ENCODE results near the gene ZBTB46.

The ZBTB46 gene

DNA sequence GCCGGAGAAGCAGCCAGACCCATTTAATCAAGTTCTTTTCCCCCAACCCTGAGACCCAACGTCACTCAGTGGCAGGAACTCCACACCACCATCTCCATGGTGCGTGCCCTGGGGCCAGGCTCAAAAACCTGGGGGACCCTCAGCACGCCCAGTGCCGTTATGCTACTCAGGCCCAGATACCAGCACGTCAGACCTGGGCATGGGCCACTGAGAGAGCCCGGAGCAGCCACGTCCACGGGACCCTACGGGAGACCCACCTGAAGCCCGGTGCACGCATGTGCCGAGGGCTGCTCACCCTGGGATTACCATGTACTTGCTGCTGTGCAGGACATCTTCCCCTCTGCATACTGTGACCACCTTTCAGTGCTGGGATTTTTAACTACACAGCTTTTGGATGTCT, 77.7 kb downstream of the ZBTB46 start:
- no peak overlapping the region for H3K4me2 ChIP-seq (ENCODE audit: low read depth, low read length, poor library complexity, severe bottlenecking)
- no peaks in the 10 kb centered on the region for H3K9me3 ChIP-seq (ENCODE audit: insufficient read depth, low read length)
- H4K20me1 ChIP-seq (ENCODE audit: low read depth, low read length) = no peaks in the 10 kb centered on the region
- H3K27ac ChIP-seq (ENCODE audit: low read depth, low read length) = no peak overlapping the region
- H2AFZ ChIP-seq (ENCODE audit: low read depth, low read length, severe bottlenecking) = no peak overlapping the region
- H3F3A ChIP-seq (ENCODE audit: insufficient read depth) = no peaks in the 10 kb centered on the region
- H3K79me2 ChIP-seq (ENCODE audit: insufficient read depth, low read length) = no peaks in the 10 kb centered on the region
- no peaks in the 10 kb centered on the region for H3K36me3 ChIP-seq (ENCODE audit: low read length)
- H3K9ac ChIP-seq (ENCODE audit: low read length) = no peak overlapping the region
- no peak overlapping the region for H3K4me3 ChIP-seq (ENCODE audit: insufficient read depth, low read length, poor library complexity, severe bottlenecking)
- H3K9me2 ChIP-seq (replicated peaks; ENCODE audit: insufficient read depth, low read length) = no peaks in the 10 kb centered on the region
- TF ChIP-seq EZH2phosphoT487 (conservative IDR thresholded peaks at IDR 0.05; ENCODE audit: low read length) = no peak
- TF ChIP-seq, protein P1, sequence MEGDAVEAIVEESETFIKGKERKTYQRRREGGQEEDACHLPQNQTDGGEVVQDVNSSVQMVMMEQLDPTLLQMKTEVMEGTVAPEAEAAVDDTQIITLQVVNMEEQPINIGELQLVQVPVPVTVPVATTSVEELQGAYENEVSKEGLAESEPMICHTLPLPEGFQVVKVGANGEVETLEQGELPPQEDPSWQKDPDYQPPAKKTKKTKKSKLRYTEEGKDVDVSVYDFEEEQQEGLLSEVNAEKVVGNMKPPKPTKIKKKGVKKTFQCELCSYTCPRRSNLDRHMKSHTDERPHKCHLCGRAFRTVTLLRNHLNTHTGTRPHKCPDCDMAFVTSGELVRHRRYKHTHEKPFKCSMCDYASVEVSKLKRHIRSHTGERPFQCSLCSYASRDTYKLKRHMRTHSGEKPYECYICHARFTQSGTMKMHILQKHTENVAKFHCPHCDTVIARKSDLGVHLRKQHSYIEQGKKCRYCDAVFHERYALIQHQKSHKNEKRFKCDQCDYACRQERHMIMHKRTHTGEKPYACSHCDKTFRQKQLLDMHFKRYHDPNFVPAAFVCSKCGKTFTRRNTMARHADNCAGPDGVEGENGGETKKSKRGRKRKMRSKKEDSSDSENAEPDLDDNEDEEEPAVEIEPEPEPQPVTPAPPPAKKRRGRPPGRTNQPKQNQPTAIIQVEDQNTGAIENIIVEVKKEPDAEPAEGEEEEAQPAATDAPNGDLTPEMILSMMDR (IDR thresholded peaks at IDR 0.05; ENCODE audit: insufficient read depth, low read length, poor library complexity, severe bottlenecking) = no peak
- no peaks in the 10 kb centered on the region for H3K27me3 ChIP-seq (ENCODE audit: low read length)

DNA sequence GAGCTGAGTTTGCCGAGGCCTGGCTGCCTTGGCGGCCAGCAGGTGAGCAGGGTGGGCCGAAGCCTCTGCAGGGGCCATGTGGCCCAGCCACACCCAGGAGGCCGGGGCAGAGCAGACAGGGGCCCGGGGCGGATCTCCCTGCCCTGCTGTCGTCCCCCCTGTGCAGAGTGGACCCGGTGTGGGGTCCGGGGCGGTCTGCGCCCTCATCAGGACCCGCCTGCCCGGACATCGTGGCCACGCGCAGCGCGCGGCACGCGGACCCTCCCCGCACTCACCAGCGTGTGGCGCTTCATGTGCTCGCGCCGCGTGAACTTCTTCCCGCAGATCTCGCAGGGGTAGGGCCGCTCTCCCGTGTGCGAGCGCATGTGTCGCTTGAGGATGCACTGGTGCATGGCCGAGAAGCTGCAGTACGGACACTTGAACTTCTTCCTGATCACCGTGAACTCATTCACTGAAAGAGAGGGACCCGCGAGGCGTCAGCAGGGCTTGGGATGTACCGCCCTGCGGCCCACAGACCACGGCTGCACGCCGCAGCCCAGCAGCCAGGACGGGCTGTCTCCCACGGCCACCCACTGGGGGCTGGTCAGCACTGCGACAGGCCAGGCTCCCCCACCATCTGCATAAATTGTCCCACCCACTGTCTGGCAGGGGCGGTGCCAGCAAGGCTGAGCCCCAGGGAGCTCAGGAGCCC, 78.5 kb downstream of the ZBTB46 start:
- H3K79me2 ChIP-seq (ENCODE audit: insufficient read depth, low read length) = no peaks in the 10 kb centered on the region
- H3K9me2 ChIP-seq (replicated peaks; ENCODE audit: insufficient read depth, low read length) = no peaks in the 10 kb centered on the region

DNA sequence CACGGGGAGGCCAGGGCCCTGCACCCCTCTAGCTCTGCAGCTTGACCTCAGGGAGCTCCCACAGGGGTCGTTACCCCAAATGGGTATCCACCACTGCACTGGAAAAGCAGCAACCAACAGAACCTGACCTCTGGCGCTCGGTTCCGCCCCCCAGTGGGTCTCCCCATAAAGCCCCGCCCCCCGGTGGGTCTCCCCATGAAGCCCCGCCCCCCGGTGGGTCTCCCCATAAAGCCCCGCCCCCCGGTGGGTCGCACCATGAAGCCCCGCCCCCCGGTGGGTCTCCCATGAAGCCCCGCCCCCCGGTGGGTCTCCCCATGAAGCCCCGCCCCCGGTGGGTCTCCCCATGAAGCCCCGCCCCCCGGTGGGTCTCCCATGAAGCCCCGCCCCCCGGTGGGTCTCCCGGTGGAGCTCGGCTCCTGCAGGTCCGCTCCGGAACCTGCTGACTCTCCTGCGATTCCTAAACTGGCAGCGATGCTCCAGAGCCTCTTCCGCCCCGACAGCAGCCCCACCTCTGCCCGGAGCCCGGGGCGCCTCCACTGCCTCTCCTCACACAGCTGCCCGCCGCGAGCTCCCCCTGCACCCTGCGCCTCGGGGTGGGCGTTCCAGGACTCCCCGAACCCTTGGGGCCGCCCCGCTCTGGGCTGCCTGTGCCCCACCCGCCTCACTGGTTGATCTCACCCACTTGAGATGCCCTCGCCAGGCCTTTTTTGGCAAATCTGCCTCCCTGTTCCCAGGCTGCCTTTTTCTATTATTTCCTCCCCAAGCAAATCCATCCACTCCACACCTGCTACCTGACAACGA, 79.4 kb downstream of the ZBTB46 start:
- Histone ChIP-seq H3F3A (ENCODE audit: insufficient read depth) (no peaks in the 10 kb centered on the region), H2AFZ (ENCODE audit: low read depth, low read length, severe bottlenecking) (no peak overlapping the region), H3K27me3 (ENCODE audit: low read length) (no peaks in the 10 kb centered on the region), H3K36me3 (ENCODE audit: low read length) (no peaks in the 10 kb centered on the region), H3K4me3 (ENCODE audit: insufficient read depth, low read length, poor library complexity, severe bottlenecking) (no peak overlapping the region), H3K9ac (ENCODE audit: low read length) (no peak overlapping the region), H3K4me2 (ENCODE audit: low read depth, low read length, poor library complexity, severe bottlenecking) (no peak overlapping the region), H3K9me3 (ENCODE audit: insufficient read depth, low read length) (no peaks in the 10 kb centered on the region), H3K9me2 (replicated peaks; ENCODE audit: insufficient read depth, low read length) (no peaks in the 10 kb centered on the region), H3K79me2 (ENCODE audit: insufficient read depth, low read length) (no peaks in the 10 kb centered on the region), H3K27ac (ENCODE audit: low read depth, low read length) (no peak overlapping the region), H4K20me1 (ENCODE audit: low read depth, low read length) (no peaks in the 10 kb centered on the region)
- no peak for TF ChIP-seq EZH2phosphoT487 (conservative IDR thresholded peaks at IDR 0.05; ENCODE audit: low read length)
- TF ChIP-seq, protein P1 (IDR thresholded peaks at IDR 0.05; ENCODE audit: insufficient read depth, low read length, poor library complexity, severe bottlenecking) = no peak

More for the DNA sequence above, 78.5 kb downstream of the ZBTB46 start:
- Histone ChIP-seq H3K27me3 (ENCODE audit: low read length) (no peaks in the 10 kb centered on the region), H3K4me2 (ENCODE audit: low read depth, low read length, poor library complexity, severe bottlenecking) (no peak overlapping the region), H3K36me3 (ENCODE audit: low read length) (no peaks in the 10 kb centered on the region), H3F3A (ENCODE audit: insufficient read depth) (no peaks in the 10 kb centered on the region), H3K27ac (ENCODE audit: low read depth, low read length) (no peak overlapping the region), H3K9ac (ENCODE audit: low read length) (no peak overlapping the region), H4K20me1 (ENCODE audit: low read depth, low read length) (no peaks in the 10 kb centered on the region), H3K9me3 (ENCODE audit: insufficient read depth, low read length) (no peaks in the 10 kb centered on the region), H2AFZ (ENCODE audit: low read depth, low read length, severe bottlenecking) (no peak overlapping the region), H3K4me3 (ENCODE audit: insufficient read depth, low read length, poor library complexity, severe bottlenecking) (no peak overlapping the region)
- TF ChIP-seq, protein P1 (IDR thresholded peaks at IDR 0.05; ENCODE audit: insufficient read depth, low read length, poor library complexity, severe bottlenecking) = no peak
- TF ChIP-seq EZH2phosphoT487 (conservative IDR thresholded peaks at IDR 0.05; ENCODE audit: low read length) = no peak

All from SU-DHL-6 (cell line).